Right cardiac atrium (tissue), 5 donors: ENCODE measurements around the gene TAS2R43. TPM values are rescaled to one million over a fixed set of nuclear protein-coding genes. Genes with fewer than 3 reads are reported as not detected.
"Not testable (repeated sequence)": the region's sequence is repeated elsewhere in the genome, so short reads cannot be mapped to it uniquely, and the experiment has no call there.

Experiments used
- ATAC-seq, 2 donors: fragments of 200-7000 bp; cut with Tn5 transposase; one replicate each; pipeline versions ENCODE4 v1.8.0 to v1.9.1; 2020; ENCODE audit warnings: moderate library complexity in 2 of 2, mild to moderate bottlenecking in 1 of 2
- DNase-seq, 3 donors: peaks; one replicate each; pipeline ENCODE4 v3.0.0-alpha.2; 2020
- H3K27ac ChIP-seq: one replicate; pipeline ENCODE4 v1.5.1; 2013; ENCODE audit warnings: mild to moderate bottlenecking, low read length, control low read depth, moderate library complexity
- H3K27me3 ChIP-seq: one replicate; pipeline ENCODE4 v1.6.1; 2013; ENCODE audit not compliant: control insufficient read depth, insufficient read depth
- H3K4me1 ChIP-seq: one replicate; pipeline ENCODE4 v1.6.1; 2013; ENCODE audit warnings: low read length; ENCODE audit not compliant: control insufficient read depth, insufficient read depth
- H3K4me3 ChIP-seq: one replicate; pipeline ENCODE4 v1.5.1; 2013; ENCODE audit warnings: low read length, control low read depth
- H3K9me3 ChIP-seq: one replicate; pipeline ENCODE4 v1.6.1; 2013; ENCODE audit warnings: low read length; ENCODE audit not compliant: control insufficient read depth
- WGBS: extraction: QIAGEN DNeasy Blood & Tissue Kit; methylation state at CpG from one replicate; pipeline ENCODE4 v1.1.7; 2013; 5-methylcytosine and 5-hydroxymethylcytosine counted together
- intact Hi-C, 4 donors: fragments of 100-400 bp; cut with DNase I; formaldehyde crosslinking; loops; one replicate each; pipeline versions ENCODE4 v1.11.0 to v1.14.0; 2022 to 2023
- polyA plus RNA-seq: library from polyadenylated mRNA; stranded (reverse); fragments of 200-250 nt; gene quantifications from one replicate; pipeline ENCODE4 v1.2.3, GENCODE V29; 2013
- total RNA-seq, 4 donors: library from RNA; stranded (reverse); fragmentation: NEBNext Ultra II Directional; extraction: Animal tissue kit (Norgen Biotek cat#: 25700); gene quantifications; one replicate each; pipeline ENCODE4 v1.2.1, GENCODE V29; 2021
- donor health status: healthy with polysubstance abuse.
- donor health status: DM: no; HTN: yes; CAD: no.
- donor health status: DM: no; HTN: no; CAD: no.
- donor health status: DM: no; HTN: yes; CAD: no; lungs with severe emphysema.
- donor health status: DM: yes; HTN: yes; CAD: no.

The TAS2R43 gene
- total and polyA plus RNA-seq, 5 donors, result not detected

- no peak overlapping the region for H3K27ac ChIP-seq
- H3K4me1 ChIP-seq, result no peaks in the 10 kb centered on the region
- intact Hi-C loops, result no loop called here
- DNase-seq, result no peak
- no peak for ATAC-seq
- H3K27me3 ChIP-seq, result no peaks in the 10 kb centered on the region
- H3K4me3 ChIP-seq, result no peak overlapping the region
- H3K9me3 ChIP-seq, result no peaks in the 10 kb centered on the region
- 42% methylated on average over 2 of the region's 2 CpGs for WGBS
Measured at GRCh38 chr12:11105546-11105945, 13.4 kb upstream of the TAS2R43 start.

DNA sequence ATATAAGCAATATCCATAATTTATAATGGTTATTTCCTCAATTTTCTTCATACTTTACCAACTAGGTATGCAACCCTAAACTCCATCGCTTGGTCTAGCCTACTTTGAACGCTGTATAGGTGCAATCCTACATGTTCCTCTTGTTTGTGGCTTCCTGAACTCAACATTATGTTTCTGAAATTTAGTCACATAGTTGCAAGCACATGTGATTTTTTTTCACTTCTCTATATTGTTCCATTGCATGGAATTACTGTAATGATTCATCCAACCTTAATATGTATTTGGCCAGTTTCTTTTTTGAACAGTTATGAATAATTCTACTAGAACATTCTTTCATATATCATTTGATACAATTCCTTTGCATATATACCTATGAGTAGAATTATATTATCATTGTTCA, 2.8 kb upstream of the TAS2R43 start:
- ATAC-seq, H3K27ac ChIP-seq, H3K4me3 ChIP-seq, H3K4me1 ChIP-seq, H3K27me3 ChIP-seq, H3K9me3 ChIP-seq, DNase-seq, intact Hi-C loops: not testable (repeated sequence)
- no CpG with 5 or more reads among the region's 2 CpGs for WGBS

DNA sequence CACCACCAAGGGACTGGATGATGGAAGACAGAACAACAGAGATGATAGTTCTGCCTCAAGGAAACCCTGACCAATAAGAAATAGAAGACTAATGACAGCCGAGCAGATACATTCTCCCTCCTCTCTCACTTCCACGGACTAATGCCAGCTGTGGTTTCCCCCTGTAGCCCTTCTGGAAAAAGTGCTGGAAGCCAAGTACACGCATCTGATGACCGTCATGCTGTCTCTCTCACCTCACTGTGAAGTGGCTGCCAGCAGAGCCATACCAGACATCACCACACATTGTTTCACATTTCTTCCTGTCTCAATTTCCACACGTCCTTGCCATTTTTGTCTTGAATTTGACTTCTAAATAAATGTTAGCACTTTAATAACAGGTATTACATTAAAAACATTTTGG, 2.9 kb downstream of the TAS2R43 start:
- H3K27me3 ChIP-seq, result no peaks in the 10 kb centered on the region
- WGBS, result 0% methylated on average over 1 of the region's 5 CpGs
- H3K4me1 ChIP-seq, result no peaks in the 10 kb centered on the region
- no peak overlapping the region for H3K4me3 ChIP-seq
- ATAC-seq (no peak), DNase-seq (no peak)
- no peak overlapping the region for H3K27ac ChIP-seq
- intact Hi-C loops, result no loop called here
- H3K9me3 ChIP-seq, result no peaks in the 10 kb centered on the region

DNA sequence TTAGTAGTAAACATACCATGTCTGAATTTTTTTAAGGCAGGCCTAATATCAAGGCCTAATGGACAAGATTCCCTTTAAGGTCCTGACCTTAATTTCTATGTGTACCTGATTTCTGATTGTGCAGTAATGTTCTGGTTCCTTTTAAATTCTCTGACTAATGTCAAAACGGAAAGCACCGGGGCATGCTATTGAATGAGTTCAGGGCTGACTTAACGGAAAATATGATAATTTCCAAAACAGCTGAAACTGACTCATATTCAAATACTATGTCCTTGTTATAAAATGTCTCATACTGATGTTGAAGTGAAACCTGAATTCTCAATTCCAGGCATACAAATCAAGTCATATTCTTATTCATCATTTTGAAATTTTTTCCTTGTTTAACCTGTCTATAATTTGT, 6.7 kb downstream of the TAS2R43 start:
- ATAC-seq (no peak), DNase-seq (no peak)
- WGBS, result no CpG with 5 or more reads among the region's 3 CpGs
- Histone ChIP-seq H3K9me3 (no peaks in the 10 kb centered on the region), H3K27ac (no peak overlapping the region), H3K4me1 (no peaks in the 10 kb centered on the region), H3K27me3 (no peaks in the 10 kb centered on the region), H3K4me3 (no peak overlapping the region)
- intact Hi-C loops, result no loop called here

GRCh38 chr12:11081987-11082386, 10.1 kb downstream of the TAS2R43 start:
- no CpG with 5 or more reads among the region's 2 CpGs for WGBS

GRCh38 chr12:11078246-11078645, 13.9 kb downstream of the TAS2R43 start:
- Histone ChIP-seq H3K4me3 (no peak overlapping the region), H3K27me3 (no peaks in the 10 kb centered on the region), H3K9me3 (no peaks in the 10 kb centered on the region), H3K27ac (no peak overlapping the region), H3K4me1 (no peaks in the 10 kb centered on the region)
- DNase-seq (no peak), ATAC-seq (no peak)
- WGBS, result 93% methylated on average over 1 of the region's 1 CpG
- intact Hi-C loops, result loop anchor here in 1 of 4 donors (10.0 kb wide), 1 partner anchor 63 kb away; no protein-coding TSS in a partner anchor

More at GRCh38 chr12:11081987-11082386, 10.1 kb downstream of the TAS2R43 start:
- intact Hi-C loops, result no loop called here
- no peak overlapping the region for H3K4me3 ChIP-seq
- no peaks in the 10 kb centered on the region for H3K27me3 ChIP-seq
- no peak for DNase-seq
- no peaks in the 10 kb centered on the region for H3K9me3 ChIP-seq
- no peak overlapping the region for H3K27ac ChIP-seq
- ATAC-seq, result no peak
- H3K4me1 ChIP-seq, result no peaks in the 10 kb centered on the region

- WGBS, result 0% methylated on average over 2 of the region's 3 CpGs
- H3K27me3 ChIP-seq, result no peaks in the 10 kb centered on the region
- ATAC-seq, result no peak
- intact Hi-C loops, result loop anchor here in 1 of 4 donors (10.0 kb wide), 1 partner anchor 61 kb away; no protein-coding TSS in a partner anchor
- H3K4me1 ChIP-seq, result no peaks in the 10 kb centered on the region
- H3K4me3 ChIP-seq, result no peak overlapping the region
- no peak overlapping the region for H3K27ac ChIP-seq
- no peaks in the 10 kb centered on the region for H3K9me3 ChIP-seq
- no peak for DNase-seq
Measured at GRCh38 chr12:11075642-11076041, 16.5 kb downstream of the TAS2R43 start.

GRCh38 chr12:11071414-11071813, 20.7 kb downstream of the TAS2R43 start:
- DNase-seq, result no peak
- no peaks in the 10 kb centered on the region for H3K4me1 ChIP-seq
- ATAC-seq, result no peak
- WGBS, result 48% methylated on average over 4 of the region's 4 CpGs
- no peaks in the 10 kb centered on the region for H3K9me3 ChIP-seq
- H3K27ac ChIP-seq, result no peak overlapping the region
- intact Hi-C loops, result loop anchor here in 2 of 4 donors (5.0 to 10.0 kb wide), 2 partner anchors 54 to 57 kb away; no protein-coding TSS in a partner anchor
- no peaks in the 10 kb centered on the region for H3K27me3 ChIP-seq
- no peak overlapping the region for H3K4me3 ChIP-seq

- no peak for ATAC-seq
- intact Hi-C loops, result loop anchor here in 2 of 4 donors (5.0 to 10.0 kb wide), 2 partner anchors 54 to 56 kb away; no protein-coding TSS in a partner anchor
- Histone ChIP-seq H3K4me3 (no peak overlapping the region), H3K9me3 (no peaks in the 10 kb centered on the region), H3K27ac (no peak overlapping the region), H3K27me3 (no peaks in the 10 kb centered on the region), H3K4me1 (no peaks in the 10 kb centered on the region)
- WGBS, result no CpG with 5 or more reads among the region's 1 CpG
- DNase-seq, result no peak
Measured at GRCh38 chr12:11070999-11071398, 21.1 kb downstream of the TAS2R43 start.

GRCh38 chr12:11069854-11070365, 22.2 kb downstream of the TAS2R43 start:
- Histone ChIP-seq H3K4me1 (no peaks in the 10 kb centered on the region), H3K9me3 (no peaks in the 10 kb centered on the region), H3K4me3 (no peak overlapping the region), H3K27me3 (no peaks in the 10 kb centered on the region), H3K27ac (no peak overlapping the region)
- no peak for ATAC-seq
- intact Hi-C loops, result loop anchor here in 2 of 4 donors (5.0 to 10.0 kb wide), 2 partner anchors 53 to 55 kb away; no protein-coding TSS in a partner anchor
- DNase-seq, result no peak
- 73% methylated on average over 5 of the region's 5 CpGs for WGBS

DNA sequence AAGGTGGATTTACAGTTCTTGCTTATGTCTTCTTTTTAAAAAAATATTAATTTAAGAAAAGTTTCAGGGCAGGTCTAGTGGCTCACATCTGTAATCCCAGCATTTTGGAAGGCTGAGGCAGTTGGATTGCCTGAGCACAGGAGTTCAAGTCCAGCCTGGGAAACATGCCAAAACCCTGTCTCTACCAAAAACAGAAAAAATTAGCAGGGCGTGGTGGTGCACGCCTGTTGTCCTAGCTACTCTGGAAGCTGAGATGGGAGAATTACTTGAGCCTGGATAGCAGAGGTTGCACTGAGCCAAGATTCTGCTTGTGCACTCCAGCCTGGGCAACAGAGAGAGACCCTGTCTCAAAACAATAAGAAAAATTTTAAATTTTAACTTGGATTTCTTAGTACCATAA, 24.6 kb downstream of the TAS2R43 start:
- no peaks in the 10 kb centered on the region for H3K4me1 ChIP-seq
- no peaks in the 10 kb centered on the region for H3K9me3 ChIP-seq
- no peak overlapping the region for H3K27ac ChIP-seq
- no peak overlapping the region for H3K4me3 ChIP-seq
- H3K27me3 ChIP-seq, result no peaks in the 10 kb centered on the region
- intact Hi-C loops, result loop anchor here in 1 of 4 donors (2.0 kb wide), 1 partner anchor 29 kb away; no protein-coding TSS in a partner anchor
- DNase-seq, result peak; percentile 16 to 43 (median 42)
- ATAC-seq, result peak; percentile 78 to 79
- WGBS, result 9% methylated on average over 2 of the region's 2 CpGs
